NCI-H526 treated with DMSO at 0.1 percent for 48 hours (cell line): ENCODE data around the gene TMEM50A.
"Not testable (repeated sequence)": the region's sequence is repeated elsewhere in the genome, so short reads cannot be mapped to it uniquely, and the experiment has no call there.

Source experiments
- DNase-seq: peaks from one replicate; lab custom pipeline; 2025; lab: John Stamatoyannopoulos, UW

The TMEM50A gene

GRCh38 chr1:25338188-25338981 lies at the start of gene TMEM50A:
Gene TMEM50A, plus strand, starts transcription at chr1:25338334. Its CDS starts 2,153 bp downstream, at chr1:25340487.
- DNase-seq: peak; percentile 85

- DNase-seq: not testable (repeated sequence)
These were observed 49.5 kb upstream of the TMEM50A start for GRCh38 chr1:25288573-25289101.

GRCh38 chr1:25290043-25290442 lies 48.1 kb upstream of the TMEM50A start:
- DNase-seq: not testable (repeated sequence)

- DNase-seq: not testable (repeated sequence)
These were observed 44.7 kb upstream of the TMEM50A start for GRCh38 chr1:25293426-25293825.

GRCh38 chr1:25294889-25295826 lies 43.0 kb upstream of the TMEM50A start:
- DNase-seq: not testable (repeated sequence)

GRCh38 chr1:25296501-25296900 lies 41.6 kb upstream of the TMEM50A start:
- not testable (repeated sequence) for DNase-seq

- not testable (repeated sequence) for DNase-seq
These were observed 37.4 kb upstream of the TMEM50A start for GRCh38 chr1:25300729-25301128.

GRCh38 chr1:25302330-25302729 lies 35.8 kb upstream of the TMEM50A start:
- DNase-seq: not testable (repeated sequence)

- DNase-seq: not testable (repeated sequence)
These were observed 33.2 kb upstream of the TMEM50A start for GRCh38 chr1:25304936-25305335.

GRCh38 chr1:25308168-25308567 lies 30.0 kb upstream of the TMEM50A start:
- not testable (repeated sequence) for DNase-seq

- not testable (repeated sequence) for DNase-seq
These were observed 29.0 kb upstream of the TMEM50A start for GRCh38 chr1:25309085-25309484.

- not testable (repeated sequence) for DNase-seq
These were observed 28.6 kb upstream of the TMEM50A start for GRCh38 chr1:25309486-25309885.

GRCh38 chr1:25312806-25313470 lies 25.2 kb upstream of the TMEM50A start:
- DNase-seq: not testable (repeated sequence)

- DNase-seq: not testable (repeated sequence)
These were observed 17.7 kb upstream of the TMEM50A start for GRCh38 chr1:25320314-25320938.

- not testable (repeated sequence) for DNase-seq
These were observed 16.0 kb upstream of the TMEM50A start for GRCh38 chr1:25322127-25322526.

GRCh38 chr1:25324407-25324806 lies 13.7 kb upstream of the TMEM50A start:
- DNase-seq: not testable (repeated sequence)

GRCh38 chr1:25327864-25328790 lies 10.0 kb upstream of the TMEM50A start:
- DNase-seq: not testable (repeated sequence)

- not testable (repeated sequence) for DNase-seq
These were observed 9.3 kb upstream of the TMEM50A start for GRCh38 chr1:25328791-25329185.

GRCh38 chr1:25329336-25329735 lies 8.8 kb upstream of the TMEM50A start:
- not testable (repeated sequence) for DNase-seq

- not testable (repeated sequence) for DNase-seq
These were observed 8.2 kb upstream of the TMEM50A start for GRCh38 chr1:25329950-25330349.
